HG02885 (cell line): Measurements from ENCODE around the gene MIF4GD.
"Not testable (repeated sequence)": the region's sequence is repeated elsewhere in the genome, so short reads cannot be mapped to it uniquely, and the experiment has no call there.

ENCODE experiments used
- ATAC-seq: cut with Tn5 transposase; IDR thresholded peaks from one replicate; pipeline ENCODE4 v1.9.1; 2021; ENCODE audit warnings: mild to moderate bottlenecking; ENCODE audit not compliant: unreplicated experiment, poor library complexity

The MIF4GD gene

DNA sequence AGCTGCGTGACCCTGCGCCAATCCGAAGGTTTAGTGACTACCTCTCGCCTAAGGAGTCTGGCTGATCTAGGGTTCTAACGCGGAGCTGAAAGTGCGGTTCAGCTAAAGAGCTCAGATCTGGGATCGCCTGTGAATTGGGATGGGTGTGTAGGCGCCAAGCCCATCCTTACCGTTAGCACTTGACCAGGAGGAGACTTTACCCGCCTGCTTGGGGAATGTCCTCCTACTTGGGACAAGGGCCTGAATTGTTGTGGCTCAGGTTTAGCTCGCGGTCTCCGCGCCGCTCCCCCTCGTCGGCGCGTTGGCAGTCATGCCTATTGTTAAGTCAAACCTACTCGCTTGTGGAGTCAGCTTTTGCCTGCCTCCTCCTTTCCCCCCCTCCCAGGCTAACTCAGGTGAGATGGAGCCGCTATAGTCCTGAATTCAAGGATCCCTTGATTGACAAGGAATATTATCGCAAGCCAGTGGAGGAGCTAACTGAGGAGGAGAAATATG, 8.9 kb downstream of the MIF4GD start:
- ATAC-seq: no peak

GRCh38 chr17:75261336-75262111, 9.5 kb downstream of the MIF4GD start, which contains the start of the genes GGA3 and MRPS7:
GGA3 (minus strand) TSS chr17:75261606; CDS start chr17:75261587, 19 bp downstream.
MRPS7 (plus strand) TSS chr17:75261879; CDS start chr17:75261901, 22 bp downstream.
- ATAC-seq: peak; percentile 91

GRCh38 chr17:75260641-75261335, 10.2 kb downstream of the MIF4GD start:
- peak; percentile 20 for ATAC-seq

- ATAC-seq: not testable (repeated sequence)
These were observed 13.8 kb downstream of the MIF4GD start for GRCh38 chr17:75257228-75257627.

GRCh38 chr17:75255954-75256698, 14.9 kb downstream of the MIF4GD start:
- not testable (repeated sequence) for ATAC-seq

- no peak for ATAC-seq
These were observed 18.8 kb downstream of the MIF4GD start for GRCh38 chr17:75252039-75252816.

DNA sequence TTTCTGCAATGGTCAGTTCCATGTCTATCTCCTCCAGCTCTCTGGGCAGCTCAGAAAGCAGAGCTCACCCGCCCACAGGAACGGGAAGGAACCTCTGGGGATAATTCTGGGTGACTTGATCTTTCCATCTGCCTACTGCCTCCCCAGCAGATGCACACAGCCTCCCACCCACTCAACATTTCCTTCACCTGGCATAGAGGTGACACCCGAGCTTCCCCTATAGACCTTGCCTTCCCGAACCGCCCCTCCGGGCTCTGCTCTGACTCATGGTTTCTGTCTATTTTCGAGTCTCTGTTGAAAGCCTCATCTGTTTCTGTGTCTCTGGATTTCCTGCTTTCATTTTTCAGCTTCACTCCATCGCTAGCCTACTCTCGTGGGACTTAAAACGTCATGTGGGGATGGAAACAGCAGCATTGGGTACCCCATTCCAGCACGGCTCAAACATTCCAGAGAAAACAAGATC, 21.0 kb downstream of the MIF4GD start:
- ATAC-seq: peak; percentile 78

GRCh38 chr17:75249564-75249963, 21.5 kb downstream of the MIF4GD start:
- ATAC-seq: no peak

- no peak for ATAC-seq
These were observed 24.6 kb downstream of the MIF4GD start for GRCh38 chr17:75246404-75246803.

DNA sequence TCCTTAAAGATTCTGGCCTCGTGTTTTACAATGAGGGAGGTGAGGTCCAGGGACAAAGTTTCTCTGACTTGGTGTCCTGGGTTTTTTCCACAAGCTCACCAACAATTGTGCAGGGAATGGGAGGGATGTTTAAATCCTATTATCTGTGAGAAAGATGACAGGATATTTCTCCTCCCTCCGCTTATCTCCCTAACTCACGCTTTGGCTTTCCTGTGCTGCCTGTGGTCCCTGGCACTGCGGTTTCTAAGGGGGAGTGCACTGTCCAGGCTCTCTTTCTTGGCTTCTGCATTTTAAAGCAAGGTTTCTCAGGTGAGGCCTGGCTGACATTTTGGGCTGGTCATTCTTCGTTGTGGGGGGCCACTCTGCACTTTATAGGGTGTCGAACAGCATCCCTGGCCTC, 26.0 kb downstream of the MIF4GD start:
- ATAC-seq: no peak

GRCh38 chr17:75244133-75244866, 26.7 kb downstream of the MIF4GD start:
- ATAC-seq: peak; percentile 47

GRCh38 chr17:75242461-75243042, 28.5 kb downstream of the MIF4GD start:
- ATAC-seq: peak; percentile 58

DNA sequence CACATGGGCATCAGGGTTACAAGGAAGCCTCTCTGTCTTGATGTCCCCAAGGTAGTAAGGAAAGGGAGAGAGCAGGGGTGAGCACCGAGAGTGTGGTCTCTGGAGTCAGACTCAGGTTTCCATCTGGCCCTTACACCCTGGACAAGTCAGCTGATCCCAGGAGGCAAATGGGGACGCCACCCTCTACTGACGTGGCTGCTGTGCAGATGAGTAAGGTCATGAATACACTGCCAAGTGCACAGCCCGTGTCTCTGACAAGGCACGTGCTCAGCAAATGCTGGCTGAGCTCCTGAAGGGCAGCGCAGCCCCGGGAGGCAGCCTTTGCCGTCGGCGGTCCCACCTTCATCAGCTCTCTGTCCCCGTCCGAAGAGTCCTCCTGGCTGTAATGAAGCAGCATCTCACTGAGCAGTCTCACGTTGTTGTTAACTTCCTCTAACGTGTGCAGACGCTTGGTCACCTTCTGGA, 29.0 kb downstream of the MIF4GD start:
- ATAC-seq: no peak

GRCh38 chr17:75241502-75241901, 29.5 kb downstream of the MIF4GD start:
- no peak for ATAC-seq

- ATAC-seq: no peak
These were observed 29.9 kb downstream of the MIF4GD start for GRCh38 chr17:75241143-75241430.

GRCh38 chr17:75240394-75241142, 30.5 kb downstream of the MIF4GD start:
- ATAC-seq: no peak

DNA sequence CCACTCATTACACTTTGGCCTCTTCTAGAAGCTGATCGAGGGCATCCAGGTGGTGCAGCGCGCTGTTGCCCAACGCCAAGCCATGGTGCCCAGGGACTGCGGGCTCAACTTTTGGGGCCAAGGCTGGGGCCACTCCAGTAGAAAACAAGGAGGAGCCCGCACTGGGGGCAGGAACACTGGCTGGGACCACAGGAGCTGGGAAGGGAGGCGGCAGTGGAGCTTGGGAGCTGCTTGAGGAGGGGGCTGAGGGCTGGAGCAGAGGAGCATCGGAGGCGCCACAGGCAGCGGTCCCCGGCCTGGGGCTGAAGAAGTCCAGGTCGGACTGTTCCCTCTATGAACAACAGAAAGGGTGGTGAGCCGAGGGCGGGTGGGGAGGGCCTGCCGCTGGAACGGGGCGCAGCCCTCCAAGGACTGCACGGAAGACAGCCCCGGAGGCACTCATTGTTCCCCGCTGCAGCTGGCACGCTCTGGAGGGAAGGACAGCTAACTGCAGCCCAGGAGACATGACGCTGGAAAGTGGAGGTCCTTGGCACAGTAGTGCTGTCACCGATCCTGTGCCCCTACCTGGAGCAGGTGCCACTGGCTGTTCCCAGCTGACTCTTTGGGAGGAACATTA, 31.1 kb downstream of the MIF4GD start:
- no peak for ATAC-seq

- no peak for ATAC-seq
These were observed 31.8 kb downstream of the MIF4GD start for GRCh38 chr17:75239214-75239613.
